Activated CD8-positive, alpha-beta memory T cell treated with anti-CD3 and anti-CD28 coated beads for 48 hours (primary cell): ENCODE data around the gene MDC1.
"Not testable (repeated sequence)": the region's sequence is repeated elsewhere in the genome, so short reads cannot be mapped to it uniquely, and the experiment has no call there.

ENCODE experiments used
- DNase-seq, 3 experiments: peaks; one replicate each; pipeline ENCODE4 v3.0.0-alpha.2; 2020; ENCODE audit warnings: low read depth in 2 of 3, low spot score in 2 of 3

MDC1 gene

GRCh38 chr6:30682143-30683117 is 34.7 kb downstream of the MDC1 start:
- DNase-seq, result peak; percentile 69 to 78 (median 71)

GRCh38 chr6:30681766-30682142 is 35.3 kb downstream of the MDC1 start:
- DNase-seq, result no peak

- DNase-seq, result no peak
These were observed 37.1 kb downstream of the MDC1 start for GRCh38 chr6:30679765-30680535.

- peak; percentile 82 to 92 (median 85) for DNase-seq
These were observed 37.9 kb downstream of the MDC1 start for GRCh38 chr6:30678964-30679726.

- no peak for DNase-seq
These were observed 40.3 kb downstream of the MDC1 start for GRCh38 chr6:30676660-30677285.

GRCh38 chr6:30672445-30673253 is 44.4 kb downstream of the MDC1 start, which contains the start of gene DHX16:
TSS of gene DHX16 (minus strand) at chr6:30673006. CDS start at chr6:30672841, 165 bp downstream.
- DNase-seq, result peak; percentile 76 to 77 (median 76)

GRCh38 chr6:30670760-30671527 is 46.1 kb downstream of the MDC1 start:
- no peak for DNase-seq

GRCh38 chr6:30666300-30666699 is 50.8 kb downstream of the MDC1 start:
- DNase-seq, result not testable (repeated sequence)

- DNase-seq, result no peak
These were observed 51.9 kb downstream of the MDC1 start for GRCh38 chr6:30664994-30665767.

- DNase-seq, result not testable (repeated sequence)
These were observed 59.2 kb downstream of the MDC1 start for GRCh38 chr6:30657922-30658321.

- DNase-seq, result no peak
These were observed 59.6 kb downstream of the MDC1 start for GRCh38 chr6:30657454-30657853.

- no peak for DNase-seq
These were observed 60.6 kb downstream of the MDC1 start for GRCh38 chr6:30656513-30656912.

- DNase-seq, result no peak
These were observed 61.4 kb downstream of the MDC1 start for GRCh38 chr6:30655743-30656094.

- DNase-seq, result no peak
These were observed 62.0 kb downstream of the MDC1 start for GRCh38 chr6:30654798-30655742.

GRCh38 chr6:30651143-30651542 is 65.9 kb downstream of the MDC1 start:
- no peak for DNase-seq
